ENCODE results near the gene TP53BP2. TPM values are rescaled to one million over a fixed set of nuclear protein-coding genes. Genes with fewer than 3 reads are reported as not detected.

Gene TP53BP2
- total and polyA plus RNA-seq, 2 experiments from 2014 or later = 31.6 to 57.8 TPM

DNA sequence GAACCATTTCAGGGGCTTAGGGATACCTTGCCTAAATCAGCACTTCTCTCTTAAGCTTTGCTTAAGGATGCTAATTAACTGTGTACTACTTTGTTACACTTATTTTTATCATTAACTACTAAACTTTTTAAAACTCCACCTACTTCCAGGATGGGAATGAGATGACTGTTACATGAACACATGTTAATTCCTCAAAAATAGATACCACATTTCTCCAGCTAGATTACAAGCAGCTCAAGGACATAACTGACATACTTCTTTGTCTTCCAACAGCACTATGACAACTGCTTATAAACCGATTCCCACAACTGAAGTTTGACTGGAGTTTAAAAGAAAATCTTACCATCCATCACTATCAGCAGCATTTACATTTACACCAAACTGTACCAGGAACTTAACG, 53.7 kb downstream of the TP53BP2 start:
- no peak for DNase-seq (ENCODE audit: low spot score)
- H3K36me3 ChIP-seq (replicated peaks; ENCODE audit: insufficient read depth, low read depth) = no peaks in the 10 kb centered on the region

DNA sequence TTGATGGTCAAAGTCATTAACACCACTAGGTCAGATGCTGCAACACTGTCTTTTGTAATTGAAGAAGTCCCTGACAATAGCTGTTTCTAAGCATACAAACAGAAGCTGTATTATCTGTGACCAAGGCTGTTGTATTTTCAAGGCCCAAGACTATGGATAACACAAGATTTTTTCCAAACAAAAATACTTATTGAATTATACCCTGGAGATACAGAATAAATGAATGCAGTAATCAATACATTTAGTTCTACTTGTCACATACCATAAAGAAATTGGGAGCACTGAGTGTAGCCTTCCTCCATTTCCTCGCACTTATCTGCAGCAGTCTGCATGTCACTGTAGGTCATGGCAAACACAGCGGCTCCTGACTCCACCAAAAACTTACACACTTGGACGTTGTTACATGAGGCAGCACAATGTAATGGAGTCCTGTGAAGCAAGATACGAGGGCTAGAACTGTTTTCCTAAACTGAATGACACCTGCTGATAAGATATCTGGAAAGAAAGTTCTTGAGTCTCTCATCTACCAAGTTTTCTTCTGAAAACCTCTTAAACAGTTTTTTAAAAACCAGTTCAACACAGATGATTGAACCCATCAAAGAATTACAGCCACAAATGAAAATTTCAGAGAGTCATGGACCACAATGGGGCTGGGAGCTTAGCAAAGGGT, 56.9 kb downstream of the TP53BP2 start:
- DNase-seq (ENCODE audit: low spot score) = no peak
- Histone ChIP-seq H3K27me3 (no peaks in the 10 kb centered on the region), H3K36me3 (replicated peaks; ENCODE audit: insufficient read depth, low read depth) (no peaks in the 10 kb centered on the region)

More for the DNA sequence above, 53.7 kb downstream of the TP53BP2 start:
- Histone ChIP-seq H3K4me3 (no peak overlapping the region), H3K79me2 (peaks cover 6% of the 10 kb centered on the region), H2AFZ (no peak overlapping the region), H3K4me1 (ENCODE audit: insufficient read depth) (no peaks in the 10 kb centered on the region), H4K20me1 (ENCODE audit: insufficient read depth, poor library complexity, severe bottlenecking) (no peaks in the 10 kb centered on the region), H3K9me3 (ENCODE audit: low read depth) (no peaks in the 10 kb centered on the region), H3K9me2 (replicated peaks; ENCODE audit: insufficient read depth) (no peaks in the 10 kb centered on the region), H3K27me3 (no peaks in the 10 kb centered on the region), H3K4me2 (no peak overlapping the region), H3K27ac (no peak overlapping the region)
- no peak for TF ChIP-seq EZH2 (IDR thresholded peaks at IDR 0.05; ENCODE audit: borderline replicate concordance)
- no peak for TF ChIP-seq EZH2phosphoT487 (IDR thresholded peaks at IDR 0.05; ENCODE audit: low read depth, severe bottlenecking, unreplicated experiment)
- TF ChIP-seq, protein P1, sequence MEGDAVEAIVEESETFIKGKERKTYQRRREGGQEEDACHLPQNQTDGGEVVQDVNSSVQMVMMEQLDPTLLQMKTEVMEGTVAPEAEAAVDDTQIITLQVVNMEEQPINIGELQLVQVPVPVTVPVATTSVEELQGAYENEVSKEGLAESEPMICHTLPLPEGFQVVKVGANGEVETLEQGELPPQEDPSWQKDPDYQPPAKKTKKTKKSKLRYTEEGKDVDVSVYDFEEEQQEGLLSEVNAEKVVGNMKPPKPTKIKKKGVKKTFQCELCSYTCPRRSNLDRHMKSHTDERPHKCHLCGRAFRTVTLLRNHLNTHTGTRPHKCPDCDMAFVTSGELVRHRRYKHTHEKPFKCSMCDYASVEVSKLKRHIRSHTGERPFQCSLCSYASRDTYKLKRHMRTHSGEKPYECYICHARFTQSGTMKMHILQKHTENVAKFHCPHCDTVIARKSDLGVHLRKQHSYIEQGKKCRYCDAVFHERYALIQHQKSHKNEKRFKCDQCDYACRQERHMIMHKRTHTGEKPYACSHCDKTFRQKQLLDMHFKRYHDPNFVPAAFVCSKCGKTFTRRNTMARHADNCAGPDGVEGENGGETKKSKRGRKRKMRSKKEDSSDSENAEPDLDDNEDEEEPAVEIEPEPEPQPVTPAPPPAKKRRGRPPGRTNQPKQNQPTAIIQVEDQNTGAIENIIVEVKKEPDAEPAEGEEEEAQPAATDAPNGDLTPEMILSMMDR (IDR thresholded peaks at IDR 0.05; ENCODE audit: poor library complexity) = no peak
- WGBS (ENCODE audit: low lambda C conversion rate, missing lambda C conversion rate) = 89% methylated on average over 2 of the region's 2 CpGs

DNA sequence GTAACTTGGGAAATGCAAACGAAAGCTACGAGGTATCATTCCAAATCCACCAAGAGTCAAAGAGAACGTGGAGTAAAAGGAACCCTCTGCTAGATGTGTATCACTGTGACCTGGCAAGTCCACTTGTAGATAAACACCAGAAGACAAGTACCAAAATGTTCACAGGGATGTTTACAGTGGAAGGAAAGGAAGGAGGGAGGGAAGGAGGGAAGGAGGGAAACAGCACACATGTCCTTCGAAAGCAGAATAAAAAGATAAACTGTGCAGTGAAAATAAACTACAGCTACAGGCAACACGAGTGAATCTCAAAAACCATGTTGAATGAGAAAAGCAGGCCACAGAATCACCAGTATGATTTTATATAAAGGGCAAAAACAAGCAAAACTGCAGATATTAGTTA, 59.9 kb downstream of the TP53BP2 start:
- no peak overlapping the region for H3K4me2 ChIP-seq
- no peak for DNase-seq (ENCODE audit: low spot score)

More for the DNA sequence above, 56.9 kb downstream of the TP53BP2 start:
- H2AFZ ChIP-seq = no peak overlapping the region
- no peak overlapping the region for H3K4me2 ChIP-seq
- TF ChIP-seq EZH2phosphoT487 (IDR thresholded peaks at IDR 0.05; ENCODE audit: low read depth, severe bottlenecking, unreplicated experiment) (no peak), EZH2 (IDR thresholded peaks at IDR 0.05; ENCODE audit: borderline replicate concordance) (no peak)
- TF ChIP-seq, protein P1 (IDR thresholded peaks at IDR 0.05; ENCODE audit: poor library complexity) = no peak
- H3K27ac ChIP-seq = no peak overlapping the region
- WGBS (ENCODE audit: low lambda C conversion rate, missing lambda C conversion rate) = 68% methylated on average over 4 of the region's 4 CpGs
- no peaks in the 10 kb centered on the region for H3K4me1 ChIP-seq (ENCODE audit: insufficient read depth)
- H3K9me3 ChIP-seq (ENCODE audit: low read depth) = no peaks in the 10 kb centered on the region
- no peak overlapping the region for H3K4me3 ChIP-seq
- H3K79me2 ChIP-seq = peaks cover 15% of the 10 kb centered on the region
- no peaks in the 10 kb centered on the region for H3K9me2 ChIP-seq (replicated peaks; ENCODE audit: insufficient read depth)
- no peaks in the 10 kb centered on the region for H4K20me1 ChIP-seq (ENCODE audit: insufficient read depth, poor library complexity, severe bottlenecking)

More for the DNA sequence above, 59.9 kb downstream of the TP53BP2 start:
- TF ChIP-seq EZH2 (IDR thresholded peaks at IDR 0.05; ENCODE audit: borderline replicate concordance) (no peak), EZH2phosphoT487 (IDR thresholded peaks at IDR 0.05; ENCODE audit: low read depth, severe bottlenecking, unreplicated experiment) (no peak)
- TF ChIP-seq, protein P1 (IDR thresholded peaks at IDR 0.05; ENCODE audit: poor library complexity) = no peak
- no peaks in the 10 kb centered on the region for H3K9me2 ChIP-seq (replicated peaks; ENCODE audit: insufficient read depth)
- H2AFZ ChIP-seq = no peak overlapping the region
- peaks cover 4% of the 10 kb centered on the region for H3K36me3 ChIP-seq (replicated peaks; ENCODE audit: insufficient read depth, low read depth)
- no peak overlapping the region for H3K27ac ChIP-seq
- no peaks in the 10 kb centered on the region for H3K4me1 ChIP-seq (ENCODE audit: insufficient read depth)
- H3K9me3 ChIP-seq (ENCODE audit: low read depth) = no peaks in the 10 kb centered on the region
- H4K20me1 ChIP-seq (ENCODE audit: insufficient read depth, poor library complexity, severe bottlenecking) = no peaks in the 10 kb centered on the region
- WGBS (ENCODE audit: low lambda C conversion rate, missing lambda C conversion rate) = 66% methylated on average over 5 of the region's 5 CpGs
- H3K4me3 ChIP-seq = no peak overlapping the region
- no peaks in the 10 kb centered on the region for H3K27me3 ChIP-seq
- peaks cover 8% of the 10 kb centered on the region for H3K79me2 ChIP-seq
